Fibroblast of villous mesenchyme (primary cell): ENCODE data around the gene TUT4. TPM values are rescaled to one million over a fixed set of nuclear protein-coding genes. Genes with fewer than 3 reads are reported as not detected.

Experiments used
- DNase-seq: peaks from one replicate; pipeline ENCODE4 v3.0.0-alpha.2; 2010; ENCODE audit warnings: low read depth
- H3K4me3 ChIP-seq: 2 replicates; pipeline ENCODE4 v1.5.1; 2011; ENCODE audit warnings: low read depth, mild to moderate bottlenecking, low read length
- total RNA-seq: library from RNA; depleted of rRNA; stranded (reverse); fragments of >200 nt; gene quantifications from 2 replicates; pipeline ENCODE4 v1.2.3, GENCODE V29; 2012
- TF ChIP-seq, protein P1 (sequence below): IDR thresholded peaks from 2 replicates; pipeline ENCODE4 v1.5.1; 2012; ENCODE audit warnings: low read depth, mild to moderate bottlenecking, low read length; ENCODE audit not compliant: insufficient read depth

Gene TUT4
- total RNA-seq, 1 donor, result 39.7 TPM

DNA sequence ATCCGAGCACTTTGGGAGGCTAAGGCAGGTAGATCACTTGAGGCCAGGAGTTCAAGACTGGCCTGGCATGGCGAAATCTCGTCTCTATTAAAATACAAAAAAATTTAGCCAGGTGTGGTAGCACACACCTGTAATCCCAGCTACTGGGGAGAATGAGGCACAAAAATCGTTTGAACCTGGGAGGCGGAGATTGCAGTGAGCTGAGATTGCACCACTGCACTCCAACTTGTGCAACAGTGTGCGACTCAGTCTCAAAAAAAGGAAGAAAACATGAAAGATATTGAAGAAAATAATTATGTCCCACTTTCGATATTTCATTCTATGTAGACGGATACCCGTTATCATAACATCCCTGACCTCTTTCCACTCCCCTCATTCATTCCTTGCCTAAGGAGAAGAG, 19.2 kb downstream of the TUT4 start:
- TF ChIP-seq, protein P1, sequence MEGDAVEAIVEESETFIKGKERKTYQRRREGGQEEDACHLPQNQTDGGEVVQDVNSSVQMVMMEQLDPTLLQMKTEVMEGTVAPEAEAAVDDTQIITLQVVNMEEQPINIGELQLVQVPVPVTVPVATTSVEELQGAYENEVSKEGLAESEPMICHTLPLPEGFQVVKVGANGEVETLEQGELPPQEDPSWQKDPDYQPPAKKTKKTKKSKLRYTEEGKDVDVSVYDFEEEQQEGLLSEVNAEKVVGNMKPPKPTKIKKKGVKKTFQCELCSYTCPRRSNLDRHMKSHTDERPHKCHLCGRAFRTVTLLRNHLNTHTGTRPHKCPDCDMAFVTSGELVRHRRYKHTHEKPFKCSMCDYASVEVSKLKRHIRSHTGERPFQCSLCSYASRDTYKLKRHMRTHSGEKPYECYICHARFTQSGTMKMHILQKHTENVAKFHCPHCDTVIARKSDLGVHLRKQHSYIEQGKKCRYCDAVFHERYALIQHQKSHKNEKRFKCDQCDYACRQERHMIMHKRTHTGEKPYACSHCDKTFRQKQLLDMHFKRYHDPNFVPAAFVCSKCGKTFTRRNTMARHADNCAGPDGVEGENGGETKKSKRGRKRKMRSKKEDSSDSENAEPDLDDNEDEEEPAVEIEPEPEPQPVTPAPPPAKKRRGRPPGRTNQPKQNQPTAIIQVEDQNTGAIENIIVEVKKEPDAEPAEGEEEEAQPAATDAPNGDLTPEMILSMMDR, result no peak
- H3K4me3 ChIP-seq, result no peak overlapping the region
- no peak for DNase-seq

DNA sequence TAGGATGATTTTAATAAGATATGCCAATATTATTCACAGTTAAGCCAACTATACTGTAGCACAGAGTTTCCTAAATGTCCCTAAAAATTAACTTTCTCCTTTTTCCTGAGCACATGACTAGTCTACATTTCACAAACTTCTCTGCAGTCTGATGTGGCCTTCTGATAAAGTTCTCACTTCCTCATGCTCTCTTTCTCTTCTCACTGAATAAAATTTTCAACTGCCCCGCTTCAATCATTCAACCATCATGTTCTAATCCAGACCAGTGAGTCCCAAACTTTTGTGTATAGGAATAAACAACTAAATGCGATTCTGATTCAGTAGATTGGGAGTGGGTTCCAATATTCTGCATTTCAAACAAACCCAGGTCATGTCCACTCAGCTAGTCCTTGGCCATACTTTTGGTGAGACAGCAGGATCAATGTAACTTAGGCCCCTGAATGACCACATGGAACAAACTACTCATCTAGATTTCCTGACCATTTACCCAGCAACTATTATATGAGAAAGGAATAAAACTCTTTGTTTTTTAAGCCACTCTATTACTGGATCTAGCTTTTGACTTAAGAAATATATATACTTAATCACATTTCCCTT, 20.1 kb downstream of the TUT4 start:
- H3K4me3 ChIP-seq, result no peak overlapping the region
- DNase-seq, result no peak

DNA sequence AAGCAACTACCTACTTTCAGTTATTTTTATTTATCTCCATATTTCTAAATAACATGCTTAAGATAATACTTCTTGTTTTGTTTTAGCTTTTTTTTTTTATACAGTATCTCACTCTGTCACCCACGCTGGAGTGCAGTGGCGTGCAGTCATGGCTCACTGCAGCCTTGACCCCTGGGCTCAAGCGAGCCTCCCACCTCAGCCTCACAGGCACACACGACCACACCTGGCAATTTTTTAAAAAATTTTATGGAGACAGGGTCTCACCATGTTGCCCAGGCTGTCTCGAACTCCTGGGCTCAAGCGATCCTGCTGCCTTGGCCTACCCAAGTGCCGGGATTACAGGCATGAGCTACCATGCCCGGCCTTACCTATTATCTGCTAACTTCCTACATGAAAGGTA, 20.6 kb downstream of the TUT4 start:
- no peak overlapping the region for H3K4me3 ChIP-seq
- TF ChIP-seq, protein P1, result no peak
- DNase-seq, result no peak

More for the DNA sequence above, 20.1 kb downstream of the TUT4 start:
- TF ChIP-seq, protein P1, result no peak

DNA sequence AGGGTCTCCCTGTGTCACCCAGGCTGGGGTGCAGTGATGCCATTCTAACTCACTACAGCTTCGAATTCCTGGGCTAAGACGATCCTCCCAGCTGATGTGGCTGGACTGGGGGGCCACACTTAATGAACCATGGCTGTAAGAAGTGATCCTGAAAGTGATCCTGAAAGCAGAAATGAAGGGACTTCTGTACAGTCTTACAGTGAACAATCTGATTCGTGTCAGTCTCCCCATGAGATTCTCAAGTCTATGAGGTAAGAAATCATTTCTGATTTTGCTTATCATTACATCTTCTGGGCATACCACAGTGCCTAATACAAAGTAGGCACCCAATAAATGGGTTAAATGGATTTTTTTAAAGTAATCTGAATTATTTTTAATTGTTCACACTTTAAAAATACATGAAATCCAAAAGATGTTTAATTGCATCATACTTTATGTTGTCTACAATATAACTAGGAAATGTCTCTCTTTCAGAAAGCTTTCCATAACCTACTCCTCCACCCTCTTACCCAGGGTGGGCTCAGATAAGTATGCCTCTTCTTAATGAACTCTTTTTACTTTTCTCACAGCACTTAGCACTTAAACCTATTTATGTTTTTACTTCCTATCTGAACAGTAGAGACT, 21.5 kb downstream of the TUT4 start:
- H3K4me3 ChIP-seq, result no peak overlapping the region
- TF ChIP-seq, protein P1, result no peak
- no peak for DNase-seq

DNA sequence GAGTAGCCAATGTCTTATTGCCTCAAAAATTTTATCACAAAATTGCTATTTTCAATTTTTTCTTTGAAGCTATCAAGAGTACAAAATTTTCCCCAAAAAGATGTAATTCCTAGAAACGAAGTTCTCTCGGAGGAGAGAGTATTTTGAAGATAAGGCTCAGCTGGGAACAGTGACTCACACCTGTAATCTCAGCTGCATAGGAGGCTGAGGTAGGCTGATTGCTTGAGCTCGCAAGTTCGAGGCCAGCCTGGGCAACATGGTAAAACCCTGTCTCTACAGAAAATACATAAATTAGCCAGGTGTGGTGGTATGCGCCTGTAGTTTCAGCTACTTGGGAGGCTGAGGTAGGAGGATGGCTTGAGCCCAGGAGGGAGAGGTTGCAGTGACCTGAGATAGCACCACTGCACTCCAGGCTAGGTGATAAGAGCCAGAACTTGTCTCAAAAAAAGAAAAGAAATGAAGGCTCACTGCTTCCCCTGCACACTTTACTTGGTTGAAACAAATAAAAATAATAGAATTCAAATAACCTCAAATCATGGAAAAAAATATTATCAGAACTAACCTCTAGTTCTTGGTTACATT, 22.2 kb downstream of the TUT4 start:
- TF ChIP-seq, protein P1, result no peak
- no peak overlapping the region for H3K4me3 ChIP-seq
- no peak for DNase-seq

DNA sequence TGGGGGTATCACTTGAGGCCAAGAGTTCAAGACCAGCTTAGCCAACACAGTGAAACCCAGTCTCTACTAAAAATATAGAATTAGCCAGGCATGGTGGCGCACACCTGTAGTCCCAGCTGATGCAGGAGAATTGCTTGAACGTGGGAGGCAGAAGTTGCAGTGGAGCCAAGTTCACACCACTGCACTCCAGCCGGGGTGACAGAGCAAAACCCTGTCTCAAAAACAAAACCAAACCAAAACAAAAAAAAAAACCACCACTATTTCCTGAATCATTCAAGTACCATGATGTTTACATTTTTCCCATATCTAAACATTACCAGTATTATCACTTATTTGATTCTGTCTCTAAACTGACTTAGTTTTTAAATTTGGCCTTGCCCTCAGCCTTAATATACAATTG, 29.5 kb downstream of the TUT4 start:
- peak; percentile 68 for DNase-seq
- TF ChIP-seq, protein P1, result no peak
- no peak overlapping the region for H3K4me3 ChIP-seq

DNA sequence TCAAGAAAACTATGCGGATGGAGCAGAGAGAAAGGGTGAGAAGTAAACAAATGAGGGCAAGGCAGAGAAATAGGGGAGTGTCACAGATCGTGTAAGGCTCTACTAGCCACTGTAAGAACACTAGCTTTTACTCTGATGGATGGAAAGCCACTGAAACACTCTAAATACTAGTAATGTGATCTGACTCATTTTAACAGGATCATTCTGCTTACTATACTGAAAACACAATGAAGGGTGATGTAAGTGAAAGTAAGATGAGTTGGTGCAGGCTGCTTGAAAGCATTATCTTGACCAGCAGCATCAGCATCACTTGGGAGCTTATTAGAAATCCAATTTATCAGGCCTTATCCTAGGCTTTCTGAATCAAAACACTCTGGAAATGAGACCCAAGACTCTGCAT, 32.7 kb downstream of the TUT4 start:
- no peak overlapping the region for H3K4me3 ChIP-seq
- TF ChIP-seq, protein P1, result no peak
- peak; percentile 42 for DNase-seq
